HG02885 (cell line): Measurements from ENCODE around the gene HLTF.
A peak's percentile ranks its signal among the peaks of the same experiment; 100 is the strongest.

ENCODE experiments used
- ATAC-seq: cut with Tn5 transposase; IDR thresholded peaks from one replicate; pipeline ENCODE4 v1.9.1; 2021; ENCODE audit warnings: mild to moderate bottlenecking; ENCODE audit not compliant: unreplicated experiment, poor library complexity

HLTF gene

GRCh38 chr3:149020839-149021252 lies 65.5 kb downstream of the HLTF start:
- no peak for ATAC-seq

GRCh38 chr3:149020196-149020838 lies 66.0 kb downstream of the HLTF start:
- ATAC-seq, result no peak

GRCh38 chr3:149019580-149019979 lies 66.8 kb downstream of the HLTF start:
- no peak for ATAC-seq

GRCh38 chr3:149018247-149018646 lies 68.1 kb downstream of the HLTF start:
- ATAC-seq, result no peak

GRCh38 chr3:149016669-149017541 lies 69.4 kb downstream of the HLTF start:
- no peak for ATAC-seq

GRCh38 chr3:149016242-149016641 lies 70.1 kb downstream of the HLTF start:
- ATAC-seq, result no peak

- no peak for ATAC-seq
These were observed 70.9 kb downstream of the HLTF start for GRCh38 chr3:149015393-149015792.

- ATAC-seq, result no peak
These were observed 72.6 kb downstream of the HLTF start for GRCh38 chr3:149013726-149014125.

GRCh38 chr3:149011676-149012075 lies 74.7 kb downstream of the HLTF start:
- ATAC-seq, result no peak

- ATAC-seq, result no peak
These were observed 75.4 kb downstream of the HLTF start for GRCh38 chr3:149010966-149011365.

GRCh38 chr3:149010504-149010951 lies 75.8 kb downstream of the HLTF start:
- no peak for ATAC-seq

GRCh38 chr3:149009732-149010131 lies 76.6 kb downstream of the HLTF start:
- peak; percentile 92 for ATAC-seq

- no peak for ATAC-seq
These were observed 78.6 kb downstream of the HLTF start for GRCh38 chr3:149007567-149008257.

- no peak for ATAC-seq
These were observed 80.9 kb downstream of the HLTF start for GRCh38 chr3:149005416-149005815.

GRCh38 chr3:149004622-149005021 lies 81.7 kb downstream of the HLTF start:
- no peak for ATAC-seq

GRCh38 chr3:149003653-149004305 lies 82.6 kb downstream of the HLTF start:
- peak; percentile 75 for ATAC-seq

GRCh38 chr3:149001727-149002126 lies 84.6 kb downstream of the HLTF start:
- ATAC-seq, result no peak

GRCh38 chr3:149000206-149000745 lies 86.1 kb downstream of the HLTF start:
- ATAC-seq, result no peak

GRCh38 chr3:148999806-149000205 lies 86.5 kb downstream of the HLTF start:
- peak; percentile 57 for ATAC-seq

- ATAC-seq, result peak; percentile 47
These were observed 87.5 kb downstream of the HLTF start for GRCh38 chr3:148998715-148999423.
